ENCODE measurements around the gene MOB1B.
"Not testable (repeated sequence)": the region's sequence is repeated elsewhere in the genome, so short reads cannot be mapped to it uniquely, and the experiment has no call there.

Gene MOB1B

GRCh38 chr4:70901984-70902576 lies at the start of gene MOB1B:
Gene MOB1B, plus strand, starts transcription at chr4:70902369. Its CDS starts 168 bp downstream, at chr4:70902537.
- DNase-seq, result peak; percentile 82

GRCh38 chr4:70855464-70855863 lies 46.7 kb upstream of the MOB1B start:
- no peak for DNase-seq

GRCh38 chr4:70858454-70858853 lies 43.7 kb upstream of the MOB1B start:
- no peak for DNase-seq

- DNase-seq, result no peak
Measured at GRCh38 chr4:70859066-70859465, 43.1 kb upstream of the MOB1B start.

GRCh38 chr4:70863099-70863790 lies 38.9 kb upstream of the MOB1B start:
- DNase-seq, result no peak

GRCh38 chr4:70868778-70869177 lies 33.4 kb upstream of the MOB1B start:
- DNase-seq, result no peak

- no peak for DNase-seq
Measured at GRCh38 chr4:70873216-70873615, 29.0 kb upstream of the MOB1B start.

GRCh38 chr4:70874268-70875156 lies 27.7 kb upstream of the MOB1B start:
- no peak for DNase-seq

- no peak for DNase-seq
Measured at GRCh38 chr4:70877556-70877955, 24.6 kb upstream of the MOB1B start.

GRCh38 chr4:70880739-70881138 lies 21.4 kb upstream of the MOB1B start:
- no peak for DNase-seq

- DNase-seq, result no peak
Measured at GRCh38 chr4:70885174-70885573, 17.0 kb upstream of the MOB1B start.

GRCh38 chr4:70892086-70892769 lies 9.9 kb upstream of the MOB1B start:
- no peak for DNase-seq

- DNase-seq, result no peak
Measured at GRCh38 chr4:70893790-70894189, 8.4 kb upstream of the MOB1B start.

GRCh38 chr4:70895405-70895804 lies 6.8 kb upstream of the MOB1B start:
- DNase-seq, result no peak

- DNase-seq, result no peak
Measured at GRCh38 chr4:70895811-70896491, 6.2 kb upstream of the MOB1B start.

GRCh38 chr4:70898581-70898980 lies 3.6 kb upstream of the MOB1B start:
- DNase-seq, result not testable (repeated sequence)

GRCh38 chr4:70901607-70901983 lies 574 bp upstream of the MOB1B start:
- no peak for DNase-seq

- no peak for DNase-seq
Measured at GRCh38 chr4:70902577-70903290, 565 bp downstream of the MOB1B start.

GRCh38 chr4:70903291-70903603 lies 1.1 kb downstream of the MOB1B start:
- DNase-seq, result no peak

- DNase-seq, result no peak
Measured at GRCh38 chr4:70908993-70909556, 6.9 kb downstream of the MOB1B start.

- DNase-seq, result no peak
Measured at GRCh38 chr4:70914000-70914399, 11.8 kb downstream of the MOB1B start.

GRCh38 chr4:70914631-70915030 lies 12.5 kb downstream of the MOB1B start:
- no peak for DNase-seq
